CD4-positive, alpha-beta T cell treated with Interleukin-2 at 100 ng/mL for 4 hours (primary cell): ENCODE data around the gene PVR.
"Not testable (repeated sequence)": the region's sequence is repeated elsewhere in the genome, so short reads cannot be mapped to it uniquely, and the experiment has no call there.

Experiments used
- DNase-seq: peaks from one replicate; pipeline ENCODE4 v3.0.0-alpha.2; 2020; ENCODE audit warnings: low spot score

PVR gene

GRCh38 chr19:44700547-44700946, 56.8 kb downstream of the PVR start:
- DNase-seq, result no peak

- no peak for DNase-seq
Observed at GRCh38 chr19:44701228-44701627, 57.5 kb downstream of the PVR start.

GRCh38 chr19:44702551-44703176, 59.0 kb downstream of the PVR start:
- DNase-seq, result no peak

GRCh38 chr19:44703336-44704078, 59.8 kb downstream of the PVR start:
- DNase-seq, result no peak

GRCh38 chr19:44704982-44705381, 61.3 kb downstream of the PVR start:
- no peak for DNase-seq

- no peak for DNase-seq
Observed at GRCh38 chr19:44705502-44706010, 61.8 kb downstream of the PVR start.

GRCh38 chr19:44706506-44707236, 63.0 kb downstream of the PVR start:
- DNase-seq, result no peak

- no peak for DNase-seq
Observed at GRCh38 chr19:44707794-44708193, 64.1 kb downstream of the PVR start.

- DNase-seq, result no peak
Observed at GRCh38 chr19:44708940-44709339, 65.2 kb downstream of the PVR start.

- not testable (repeated sequence) for DNase-seq
Observed at GRCh38 chr19:44709434-44710266, 65.9 kb downstream of the PVR start.

- no peak for DNase-seq
Observed at GRCh38 chr19:44710483-44710882, 66.8 kb downstream of the PVR start.

GRCh38 chr19:44712864-44713515, 69.3 kb downstream of the PVR start:
- DNase-seq, result no peak
